Hepatocyte (in vitro differentiated cells): ENCODE results near the gene SEPTIN11.

Experiments used
- CTCF ChIP-seq: fragments of 200-600 bp; sonication (generic); IDR thresholded peaks from 2 replicates; pipeline ENCODE4 v1.5.1; 2016; ENCODE audit warnings: antibody characterized with exemption, mild to moderate bottlenecking; ENCODE audit not compliant: poor library complexity
- EZH2 ChIP-seq: fragments of 200-600 bp; sonication (generic); IDR thresholded peaks from 2 replicates; pipeline ENCODE4 v1.6.1; 2016; ENCODE audit warnings: antibody characterized with exemption, mild to moderate bottlenecking, borderline replicate concordance
- EZH2phosphoT487 ChIP-seq: fragments of 200-600 bp; sonication (generic); IDR thresholded peaks from one replicate; pipeline ENCODE4 v1.6.1; 2018; ENCODE audit warnings: antibody characterized with exemption, mild to moderate bottlenecking, low read depth, moderate library complexity; ENCODE audit not compliant: unreplicated experiment, severe bottlenecking

- TF ChIP-seq CTCF (no peak), EZH2phosphoT487 (no peak), EZH2 (no peak)
These were observed at the start of gene SEPTIN11 for GRCh38 chr4:76949276-76950051.
